Neuronal stem cell (in vitro differentiated cells): Measurements from ENCODE around the gene ZNF274.

Experiments used
- DNase-seq: peaks from one replicate; pipeline ENCODE4 v3.0.0-alpha.2; 2013; ENCODE audit warnings: low spot score
- H2AFZ ChIP-seq: one replicate; pipeline ENCODE4 v1.6.1; 2013; ENCODE audit warnings: mild to moderate bottlenecking, low read length, inconsistent platforms
- H2AK5ac ChIP-seq: 2 replicates; pipeline ENCODE4 v1.6.1; 2013; ENCODE audit warnings: low read depth, mild to moderate bottlenecking, inconsistent platforms, low read length, moderate library complexity, mixed read lengths
- H2BK120ac ChIP-seq: 2 replicates; pipeline ENCODE4 v1.6.1; 2013; ENCODE audit warnings: low read depth, mild to moderate bottlenecking, inconsistent platforms, low read length, moderate library complexity, mixed read lengths
- H2BK12ac ChIP-seq: one replicate; pipeline ENCODE4 v1.6.1; 2013; ENCODE audit warnings: low read length, inconsistent platforms
- H2BK15ac ChIP-seq: 2 replicates; pipeline ENCODE4 v1.6.1; 2013; ENCODE audit warnings: mild to moderate bottlenecking, low read length, inconsistent platforms, mixed read lengths
- H2BK5ac ChIP-seq: one replicate; pipeline ENCODE4 v1.6.1; 2013; ENCODE audit warnings: inconsistent platforms, mild to moderate bottlenecking, low read length, moderate library complexity
- H3K14ac ChIP-seq: one replicate; pipeline ENCODE4 v1.6.1; 2013; ENCODE audit warnings: low read length, inconsistent platforms
- H3K18ac ChIP-seq: 2 replicates; pipeline ENCODE4 v1.6.1; 2013; ENCODE audit warnings: low read length, inconsistent platforms
- H3K23ac ChIP-seq: 2 replicates; pipeline ENCODE4 v1.6.1; 2013; ENCODE audit warnings: low read depth, mild to moderate bottlenecking, mixed read lengths, low read length, inconsistent platforms; ENCODE audit not compliant: poor library complexity
- H3K27ac ChIP-seq: replicated peaks from 3 replicates; pipeline ENCODE4 v1.5.1; 2013; ENCODE audit warnings: low read length, inconsistent platforms
- H3K27me3 ChIP-seq, 3 experiments: 2 replicates each; pipeline ENCODE4 v1.6.1; 2013; ENCODE audit warnings: low read length in 3 of 3, mild to moderate bottlenecking in 2 of 3, inconsistent platforms in 1 of 3, low read depth in 1 of 3, mixed read lengths in 1 of 3, moderate library complexity in 1 of 3; ENCODE audit not compliant: control insufficient read depth in 3 of 3, insufficient read depth in 3 of 3
- H3K36me3 ChIP-seq, 2 donors: replicated peaks in 1 of 2; 2 replicates each; pipeline ENCODE4 v1.6.1; 2013; ENCODE audit warnings: low read length in 2 of 2; ENCODE audit not compliant: control insufficient read depth in 2 of 2, insufficient read depth in 2 of 2
- H3K4ac ChIP-seq: 2 replicates; pipeline ENCODE4 v1.6.1; 2013; ENCODE audit warnings: inconsistent platforms, mild to moderate bottlenecking, low read length, moderate library complexity
- H3K4me1 ChIP-seq, 2 donors: 1 replicate in 1 of 2; 2 replicates in 1 of 2; pipeline ENCODE4 v1.6.1; 2013; ENCODE audit warnings: low read length in 2 of 2, low read depth in 1 of 2; ENCODE audit not compliant: control insufficient read depth in 2 of 2, insufficient read depth in 1 of 2
- H3K4me2 ChIP-seq: one replicate; pipeline ENCODE4 v1.6.1; 2013; ENCODE audit warnings: mild to moderate bottlenecking, low read length, inconsistent platforms; ENCODE audit not compliant: insufficient read depth, poor library complexity, severe bottlenecking
- H3K4me3 ChIP-seq, 2 donors: 2 replicates each; pipeline ENCODE4 v1.5.1; 2013; ENCODE audit warnings: low read length in 2 of 2, mild to moderate bottlenecking in 2 of 2, inconsistent platforms in 1 of 2, moderate library complexity in 1 of 2
- H3K79me1 ChIP-seq: one replicate; pipeline ENCODE4 v1.6.1; 2013; ENCODE audit warnings: low read depth, mild to moderate bottlenecking, inconsistent platforms, low read length, moderate library complexity
- H3K9ac ChIP-seq: one replicate; pipeline ENCODE4 v1.6.1; 2013; ENCODE audit warnings: mild to moderate bottlenecking, low read depth, low read length, inconsistent platforms; ENCODE audit not compliant: poor library complexity
- H3K9me3 ChIP-seq, 2 donors: replicated peaks in 1 of 2; 2 replicates each; pipeline versions ENCODE3 to v1.6.1; 2013; ENCODE audit warnings: low read length in 2 of 2, mild to moderate bottlenecking in 2 of 2, inconsistent platforms in 1 of 2, low read depth in 1 of 2, mixed read lengths in 1 of 2, moderate library complexity in 1 of 2; ENCODE audit not compliant: control insufficient read depth in 2 of 2, insufficient read depth in 1 of 2
- H4K8ac ChIP-seq: one replicate; pipeline ENCODE4 v1.6.1; 2013; ENCODE audit warnings: low read depth, mild to moderate bottlenecking, inconsistent platforms, low read length, moderate library complexity
- H4K91ac ChIP-seq: one replicate; pipeline ENCODE4 v1.6.1; 2013; ENCODE audit warnings: low read length, low read depth, mild to moderate bottlenecking, inconsistent platforms; ENCODE audit not compliant: poor library complexity
- WGBS, 2 donors: extraction: QIAGEN DNeasy Blood & Tissue Kit; methylation state at CpG; one replicate each; pipeline ENCODE4 v1.1.7; 2013; ENCODE audit warnings: missing lambda C conversion rate in 2 of 2, mixed read lengths in 1 of 2; ENCODE audit not compliant: insufficient read length in 2 of 2, insufficient replicate concordance in 1 of 2; ENCODE audit errors: extremely low coverage in 2 of 2; 5-methylcytosine and 5-hydroxymethylcytosine counted together

The ZNF274 gene

GRCh38 chr19:58166708-58167280 is 16.1 kb upstream of the ZNF274 start:
- no peak overlapping the region for H3K4me3 ChIP-seq
- H2AK5ac ChIP-seq = no peak overlapping the region
- no peak overlapping the region for H3K9ac ChIP-seq
- H3K4me1 ChIP-seq = no peaks in the 10 kb centered on the region
- no peak overlapping the region for H3K4me2 ChIP-seq
- peaks cover 21 to 42% of the 10 kb centered on the region in 2 donors for H3K9me3 ChIP-seq
- H2BK120ac ChIP-seq = no peak overlapping the region
- no peak overlapping the region for H2BK15ac ChIP-seq
- no peak overlapping the region for H4K91ac ChIP-seq
- no CpG with 5 or more reads among the region's 4 CpGs for WGBS, 2 donors
- H3K14ac ChIP-seq = no peak overlapping the region
- H3K23ac ChIP-seq = no peak overlapping the region
- no peak overlapping the region for H4K8ac ChIP-seq
- H3K27ac ChIP-seq = no peak overlapping the region
- DNase-seq = no peak
- no peak overlapping the region for H3K18ac ChIP-seq
- H3K36me3 ChIP-seq = no peaks in the 10 kb centered on the region
- no peak overlapping the region for H3K4ac ChIP-seq
- no peaks in the 10 kb centered on the region for H3K79me1 ChIP-seq
- no peak overlapping the region for H2BK12ac ChIP-seq
- H2AFZ ChIP-seq = no peak overlapping the region
- no peaks in the 10 kb centered on the region for H3K27me3 ChIP-seq
- H2BK5ac ChIP-seq = no peak overlapping the region

GRCh38 chr19:58170860-58171259 is 12.0 kb upstream of the ZNF274 start:
- no peak overlapping the region for H2BK5ac ChIP-seq
- no peak overlapping the region for H4K91ac ChIP-seq
- H2BK12ac ChIP-seq = no peak overlapping the region
- no peaks in the 10 kb centered on the region for H3K79me1 ChIP-seq
- H3K4me3 ChIP-seq = no peak overlapping the region
- no peak overlapping the region for H3K18ac ChIP-seq
- H3K36me3 ChIP-seq = no peaks in the 10 kb centered on the region
- no peak overlapping the region for H4K8ac ChIP-seq
- WGBS, 2 donors = no CpG with 5 or more reads among the region's 1 CpG
- H3K27ac ChIP-seq = no peak overlapping the region
- no peak overlapping the region for H3K14ac ChIP-seq
- no peak overlapping the region for H2AFZ ChIP-seq
- no peak overlapping the region for H3K4ac ChIP-seq
- no peak for DNase-seq
- H3K27me3 ChIP-seq = no peaks in the 10 kb centered on the region
- H2BK15ac ChIP-seq = no peak overlapping the region
- no peak overlapping the region for H2BK120ac ChIP-seq
- no peak overlapping the region for H3K9ac ChIP-seq
- H3K9me3 ChIP-seq = peaks cover 23 to 45% of the 10 kb centered on the region in 2 donors
- H3K23ac ChIP-seq = no peak overlapping the region
- H2AK5ac ChIP-seq = no peak overlapping the region
- H3K4me2 ChIP-seq = no peak overlapping the region
- H3K4me1 ChIP-seq = no peaks in the 10 kb centered on the region

- no CpG with 5 or more reads among the region's 4 CpGs for WGBS, 2 donors
- peak overlapping the region; percentile 51 to 85 for H3K4me3 ChIP-seq
- peaks cover 40 to 82% of the 10 kb centered on the region in 2 donors for H3K9me3 ChIP-seq
- peak overlapping the region; percentile 95 for H2AFZ ChIP-seq
- no peak overlapping the region for H2AK5ac ChIP-seq
- no peak overlapping the region for H4K8ac ChIP-seq
- H4K91ac ChIP-seq = no peak overlapping the region
- peaks cover 18 to 36% of the 10 kb centered on the region in 2 donors for H3K36me3 ChIP-seq
- DNase-seq = no peak
- no peak overlapping the region for H3K27ac ChIP-seq
- no peaks in the 10 kb centered on the region for H3K27me3 ChIP-seq
- H3K14ac ChIP-seq = no peak overlapping the region
- H3K9ac ChIP-seq = no peak overlapping the region
- no peak overlapping the region for H3K23ac ChIP-seq
- H2BK12ac ChIP-seq = no peak overlapping the region
- H3K18ac ChIP-seq = no peak overlapping the region
- no peak overlapping the region for H2BK5ac ChIP-seq
- no peak overlapping the region for H2BK120ac ChIP-seq
- H3K79me1 ChIP-seq = peaks cover 7% of the 10 kb centered on the region
- H3K4ac ChIP-seq = no peak overlapping the region
- peak overlapping the region; percentile 39 for H3K4me2 ChIP-seq
- H2BK15ac ChIP-seq = no peak overlapping the region
- peaks cover 0 to 3% of the 10 kb centered on the region in 2 donors for H3K4me1 ChIP-seq
Measured at GRCh38 chr19:58181902-58182576, 822 bp upstream of the ZNF274 start.

- no peak overlapping the region for H2BK15ac ChIP-seq
- H2AFZ ChIP-seq = peak overlapping the region; percentile 95
- H3K9ac ChIP-seq = no peak overlapping the region
- peaks cover 0 to 3% of the 10 kb centered on the region in 2 donors for H3K4me1 ChIP-seq
- peaks cover 7% of the 10 kb centered on the region for H3K79me1 ChIP-seq
- peak overlapping the region; percentile 91 for H2BK5ac ChIP-seq
- no CpG with 5 or more reads among the region's 17 CpGs for WGBS, 2 donors
- peak overlapping the region; percentile 51 to 85 for H3K4me3 ChIP-seq
- DNase-seq = no peak
- H3K9me3 ChIP-seq = peaks cover 43 to 82% of the 10 kb centered on the region in 2 donors
- peak overlapping the region; percentile 3 for H3K27ac ChIP-seq
- peak overlapping the region; percentile 39 for H3K4me2 ChIP-seq
- H2BK12ac ChIP-seq = no peak overlapping the region
- no peak overlapping the region for H3K4ac ChIP-seq
- H3K23ac ChIP-seq = peak overlapping the region; percentile 97
- no peaks in the 10 kb centered on the region for H3K27me3 ChIP-seq
- H4K8ac ChIP-seq = no peak overlapping the region
- H3K18ac ChIP-seq = peak overlapping the region; percentile 46
- H2AK5ac ChIP-seq = no peak overlapping the region
- H2BK120ac ChIP-seq = no peak overlapping the region
- no peak overlapping the region for H3K14ac ChIP-seq
- peaks cover 24 to 41% of the 10 kb centered on the region in 2 donors for H3K36me3 ChIP-seq
- no peak overlapping the region for H4K91ac ChIP-seq
Measured at GRCh38 chr19:58182577-58182988, 278 bp upstream of the ZNF274 start.
